ENCODE measurements around the gene ARHGEF37.

The ARHGEF37 gene

DNA sequence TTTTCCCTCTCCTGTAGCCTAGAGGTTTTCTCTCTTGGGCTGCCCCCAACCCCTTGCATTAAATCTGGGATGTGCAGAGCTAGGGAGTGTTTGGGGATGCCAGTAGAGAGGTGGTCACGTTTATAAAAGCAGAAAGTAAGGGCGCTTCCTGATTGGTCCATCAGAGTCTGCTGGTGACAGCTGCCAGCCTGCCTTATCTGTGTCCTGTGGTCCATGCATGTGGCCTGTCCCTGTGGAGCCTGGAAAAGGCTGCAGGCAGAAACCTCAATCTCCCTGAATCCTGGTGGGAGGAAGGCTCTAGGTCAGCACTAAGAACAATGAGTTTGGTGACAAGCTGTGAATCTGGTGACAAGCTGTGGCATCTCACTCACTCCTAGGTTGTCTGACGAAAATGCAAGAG, 42.2 kb downstream of the ARHGEF37 start:
- DNase-seq (ENCODE audit: low read depth in 1 of 2, low spot score in 1 of 2), result no peak

DNA sequence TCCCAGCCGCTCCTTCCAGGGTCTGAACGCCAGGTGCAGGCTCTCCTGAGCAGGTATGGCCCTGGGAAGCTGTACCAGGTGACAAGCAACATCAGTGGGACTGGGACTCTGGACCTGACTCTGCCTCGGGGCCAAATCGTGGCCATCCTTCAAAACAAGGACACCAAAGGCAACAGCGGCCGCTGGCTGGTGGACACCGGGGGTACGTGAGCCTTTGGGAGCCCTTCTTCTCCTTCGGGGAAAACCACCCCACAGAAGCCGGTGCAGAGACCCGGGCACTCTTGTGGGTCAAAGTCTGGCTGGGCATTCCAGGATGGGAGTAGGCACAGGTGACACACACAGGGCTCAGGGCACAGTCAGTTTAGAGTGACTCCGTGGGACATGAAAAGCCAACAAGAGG, 45.8 kb downstream of the ARHGEF37 start:
- DNase-seq (ENCODE audit: low read depth in 1 of 2, low spot score in 1 of 2), result no peak

GRCh38 chr5:149628221-149628620, 46.9 kb downstream of the ARHGEF37 start:
- no peak for DNase-seq (ENCODE audit: low read depth in 1 of 2, low spot score in 1 of 2)

GRCh38 chr5:149628846-149629388, 47.6 kb downstream of the ARHGEF37 start:
- no peak for DNase-seq (ENCODE audit: low read depth in 1 of 2, low spot score in 1 of 2)

DNA sequence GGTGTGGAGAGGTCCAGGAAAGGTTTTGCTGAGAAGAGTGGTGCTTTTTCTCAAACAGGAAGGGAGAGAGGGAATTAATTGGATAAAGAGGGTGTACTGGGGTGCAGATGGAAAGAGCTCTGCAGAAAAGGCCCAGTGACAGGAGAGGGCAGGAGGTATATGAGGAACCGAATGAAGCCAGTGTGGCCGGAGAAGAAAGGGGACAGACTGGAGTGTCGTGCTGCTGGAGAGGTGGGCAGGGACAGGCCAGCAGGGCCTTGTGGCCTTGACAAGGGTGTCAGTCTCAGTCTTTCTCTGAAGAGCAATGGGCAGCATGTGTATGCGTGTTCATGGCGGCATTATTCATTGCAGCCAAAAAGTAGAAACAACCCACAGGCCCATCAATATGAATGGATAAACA, 48.1 kb downstream of the ARHGEF37 start:
- DNase-seq (ENCODE audit: low read depth in 1 of 2, low spot score in 1 of 2), result no peak

DNA sequence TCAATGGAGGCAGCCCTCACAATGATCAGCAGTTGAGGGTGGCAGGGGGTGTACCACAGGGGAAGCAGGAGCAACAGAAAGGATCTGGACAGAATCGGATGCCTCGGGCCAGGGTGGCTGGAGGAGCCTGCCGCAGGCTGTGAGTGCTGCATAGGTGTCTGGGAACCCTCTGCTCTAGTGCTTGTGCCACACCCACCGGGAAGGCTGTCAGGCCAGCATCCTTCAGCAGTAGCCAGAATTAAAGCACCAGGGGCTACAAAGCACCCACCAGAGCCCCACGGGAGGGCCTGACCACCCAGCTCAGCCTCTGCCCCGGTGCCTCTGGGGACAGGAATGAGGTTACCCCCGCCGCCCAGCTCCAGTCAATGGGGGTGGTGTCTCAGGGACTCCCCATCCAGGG, 49.0 kb downstream of the ARHGEF37 start:
- DNase-seq (ENCODE audit: low read depth in 1 of 2, low spot score in 1 of 2), result no peak

DNA sequence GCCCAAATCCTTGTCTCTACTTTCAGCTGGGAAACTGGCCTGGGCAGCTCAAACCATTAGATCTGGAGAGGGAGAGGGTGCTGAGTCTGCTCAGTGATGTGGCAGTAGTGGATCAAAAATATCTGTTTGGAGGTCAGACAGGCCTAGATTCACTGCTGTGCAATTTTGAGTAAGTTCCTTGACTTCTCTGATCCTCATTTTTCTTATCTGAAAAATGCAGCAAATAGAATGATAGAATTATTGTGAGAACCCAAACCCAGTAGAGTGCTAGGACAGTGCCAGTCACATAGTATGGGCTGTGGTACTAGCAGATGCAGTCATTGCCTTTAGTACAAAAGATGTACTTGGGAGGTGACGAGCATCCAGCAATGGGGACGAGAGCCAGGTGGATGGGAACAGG, 50.2 kb downstream of the ARHGEF37 start:
- no peak for DNase-seq (ENCODE audit: low read depth in 1 of 2, low spot score in 1 of 2)

GRCh38 chr5:149632311-149633251, 51.3 kb downstream of the ARHGEF37 start:
- DNase-seq (ENCODE audit: low read depth in 1 of 2, low spot score in 1 of 2), result no peak

DNA sequence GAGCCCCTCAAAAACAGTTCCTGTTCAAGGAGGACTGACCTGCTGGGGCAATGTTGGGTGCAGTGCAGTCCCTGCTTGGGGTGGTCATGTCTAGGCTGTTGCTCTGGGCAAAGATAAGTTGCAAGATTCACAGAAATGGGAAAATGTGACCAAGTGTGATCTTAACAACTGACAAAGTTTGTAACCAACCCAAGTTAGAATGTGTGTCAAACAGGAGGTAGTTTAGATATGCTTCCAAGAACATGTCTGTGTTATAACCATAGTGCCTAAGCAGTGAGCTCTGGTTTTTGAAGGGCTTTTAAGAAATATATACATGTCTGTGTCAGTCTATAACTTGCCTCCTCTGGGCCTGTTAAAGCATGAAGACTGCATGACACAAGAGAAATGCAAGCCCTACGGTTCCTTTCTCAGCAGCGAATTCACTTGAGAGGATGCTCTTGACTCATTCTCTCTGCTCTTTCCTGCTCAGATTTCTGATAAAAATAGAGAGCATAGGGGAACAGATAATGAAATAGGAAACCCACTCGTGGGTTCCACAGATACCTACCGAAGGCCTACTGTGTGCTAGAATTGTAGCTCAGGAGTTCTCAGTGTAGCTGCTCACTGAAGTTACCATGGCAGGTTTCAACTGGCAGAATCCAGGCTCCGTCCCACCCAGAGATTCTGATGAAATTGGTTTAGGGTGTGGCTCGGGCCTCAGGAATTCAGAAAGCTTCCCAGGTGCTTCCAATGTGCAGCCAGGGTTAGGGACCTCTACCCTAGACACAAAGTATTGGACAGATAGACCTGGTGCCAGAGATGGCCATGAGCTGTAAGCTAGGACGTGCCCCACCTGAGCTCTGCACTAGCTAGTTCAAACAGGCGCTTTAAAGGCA, 52.4 kb downstream of the ARHGEF37 start:
- no peak for DNase-seq (ENCODE audit: low read depth in 1 of 2, low spot score in 1 of 2)

- no peak for DNase-seq (ENCODE audit: low read depth in 1 of 2, low spot score in 1 of 2)
Observed at GRCh38 chr5:149635394-149635793, 54.1 kb downstream of the ARHGEF37 start.

- DNase-seq (ENCODE audit: low read depth in 1 of 2, low spot score in 1 of 2), result no peak
Observed at GRCh38 chr5:149636191-149636860, 55.0 kb downstream of the ARHGEF37 start.

DNA sequence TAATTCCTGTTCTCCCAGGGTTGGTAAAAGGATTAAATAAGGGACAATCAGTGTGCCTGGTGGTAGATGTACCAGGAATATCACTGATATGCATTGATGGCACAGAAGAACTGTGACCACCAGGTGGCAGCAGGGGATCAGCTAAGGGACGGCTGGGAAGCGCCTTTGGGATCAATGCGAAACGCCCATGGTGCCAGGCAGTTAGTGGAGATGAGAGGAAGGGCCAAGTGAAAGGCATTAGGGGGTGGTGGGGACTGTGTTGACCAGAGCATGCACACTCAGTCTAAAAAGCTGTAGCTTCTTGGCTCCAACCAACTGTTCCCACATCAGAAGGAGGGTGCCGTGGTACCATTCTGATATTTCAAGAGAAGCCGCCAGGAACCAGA, 55.6 kb downstream of the ARHGEF37 start:
- DNase-seq (ENCODE audit: low read depth in 1 of 2, low spot score in 1 of 2), result no peak

DNA sequence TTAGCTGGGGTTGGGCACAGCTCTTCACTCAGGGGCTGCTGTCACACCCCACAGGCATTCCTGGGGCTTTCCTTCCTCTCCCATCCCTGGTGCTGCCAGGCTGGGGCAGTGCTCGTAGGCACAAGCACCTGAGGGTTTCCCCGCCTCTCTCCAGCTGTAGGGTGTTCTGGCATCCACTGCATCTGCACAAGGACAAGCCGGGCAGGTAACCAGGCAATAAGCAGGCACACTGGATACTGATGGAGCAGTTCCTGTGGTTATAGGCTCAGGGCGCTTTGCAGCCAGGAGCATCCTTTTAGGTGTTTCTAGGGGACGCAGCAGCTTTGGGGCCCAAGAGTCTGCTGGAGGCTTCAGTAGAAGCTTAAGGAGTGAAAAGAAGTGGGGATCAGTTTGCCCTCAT, 56.8 kb downstream of the ARHGEF37 start:
- DNase-seq (ENCODE audit: low read depth in 1 of 2, low spot score in 1 of 2), result no peak

- DNase-seq (ENCODE audit: low read depth in 1 of 2, low spot score in 1 of 2), result no peak
Observed at GRCh38 chr5:149638546-149639241, 57.4 kb downstream of the ARHGEF37 start.

DNA sequence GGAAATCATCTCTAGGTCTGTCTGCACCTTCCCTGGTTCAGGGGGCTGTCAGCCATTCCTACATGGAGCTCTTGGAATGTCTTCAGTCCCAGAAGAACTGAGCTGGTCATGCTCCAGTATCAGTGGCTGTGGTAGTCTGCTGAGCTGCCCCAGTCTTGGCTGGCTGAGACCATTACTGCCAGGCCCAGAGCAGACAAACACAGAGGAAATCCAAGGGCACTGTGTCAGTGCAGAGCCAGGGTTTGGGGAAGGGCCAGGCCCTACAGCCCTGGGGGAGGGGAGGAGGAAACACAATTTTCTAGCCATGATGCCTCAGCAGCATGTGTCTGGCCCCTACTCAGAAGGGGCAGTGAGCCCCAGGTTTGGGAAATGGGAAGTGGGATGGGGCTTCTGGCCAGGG, 58.4 kb downstream of the ARHGEF37 start:
- no peak for DNase-seq (ENCODE audit: low read depth in 1 of 2, low spot score in 1 of 2)

- DNase-seq (ENCODE audit: low read depth in 1 of 2, low spot score in 1 of 2), result no peak
Observed at GRCh38 chr5:149640350-149640999, 59.2 kb downstream of the ARHGEF37 start.

DNA sequence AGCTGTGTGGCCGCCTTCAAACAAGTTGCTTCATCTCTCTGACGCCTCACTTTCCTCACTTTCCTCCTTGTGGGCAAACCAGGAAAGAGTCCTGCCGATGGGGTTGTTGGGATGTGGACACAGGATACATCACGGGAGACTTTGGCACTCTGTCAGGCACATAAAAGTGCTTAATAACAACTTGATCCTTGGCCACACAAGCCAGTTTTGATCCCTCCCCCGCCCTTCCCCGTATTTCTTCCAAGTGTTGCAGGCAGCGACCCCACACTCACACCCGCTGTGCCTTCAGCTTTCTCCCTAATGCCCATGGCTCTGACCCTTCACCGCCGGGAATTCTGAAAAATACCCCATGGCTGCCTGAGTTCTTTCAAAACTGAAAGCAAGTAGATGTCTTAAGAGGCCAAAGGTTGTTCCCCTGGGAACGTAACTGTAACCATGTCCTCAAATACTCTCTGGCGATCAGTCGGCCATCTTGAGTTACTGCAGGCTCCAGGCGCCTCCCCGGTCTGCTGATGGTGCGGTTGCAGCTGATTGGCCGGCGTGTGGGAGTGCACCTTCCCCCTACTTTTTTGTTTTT, 59.8 kb downstream of the ARHGEF37 start:
- no peak for DNase-seq (ENCODE audit: low read depth in 1 of 2, low spot score in 1 of 2)

- DNase-seq (ENCODE audit: low read depth in 1 of 2, low spot score in 1 of 2), result no peak
Observed at GRCh38 chr5:149641600-149641999, 60.3 kb downstream of the ARHGEF37 start.

GRCh38 chr5:149643781-149644180, 62.5 kb downstream of the ARHGEF37 start:
- DNase-seq (ENCODE audit: low read depth in 1 of 2, low spot score in 1 of 2), result no peak

DNA sequence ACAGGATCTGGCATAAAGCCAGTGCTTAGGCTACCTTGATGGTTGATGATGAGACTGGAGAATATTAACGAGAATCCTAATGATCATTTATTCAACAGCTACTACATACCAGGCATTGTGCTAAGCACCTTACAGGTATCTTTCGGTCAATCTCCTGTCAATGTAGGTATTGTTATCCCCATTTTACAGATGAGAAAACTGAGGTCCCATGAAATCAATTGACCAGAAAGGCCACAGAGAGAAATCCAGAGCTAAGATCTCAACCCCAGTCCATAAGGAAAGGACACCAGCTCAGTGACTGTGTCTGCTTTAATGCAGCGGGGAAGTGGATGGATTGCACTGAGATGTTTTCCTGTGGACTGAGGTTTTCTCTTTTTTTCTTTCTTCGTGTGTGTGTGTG, 63.3 kb downstream of the ARHGEF37 start:
- no peak for DNase-seq (ENCODE audit: low read depth in 1 of 2, low spot score in 1 of 2)
